Measurements from ENCODE around the gene RYR2.

DNA sequence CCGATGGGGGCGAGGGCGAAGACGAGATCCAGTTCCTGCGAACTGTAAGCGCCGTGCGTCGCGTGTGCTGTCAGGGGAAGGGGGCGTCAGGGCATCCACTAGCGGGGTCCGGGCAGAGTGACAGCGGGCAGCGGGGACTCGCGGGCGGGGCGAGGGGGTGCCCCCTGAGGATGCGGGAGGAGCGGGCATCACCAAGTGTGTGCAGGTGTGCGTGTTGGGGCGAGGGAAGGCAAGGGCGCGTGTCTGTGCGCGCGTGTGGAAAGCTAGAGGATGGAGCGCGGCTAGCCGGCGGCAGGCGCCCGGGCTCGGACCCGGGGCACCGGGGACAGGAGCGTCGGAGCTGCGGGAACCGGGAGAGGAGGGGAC lies 525 bp downstream of the RYR2 start:
- TF ChIP-seq, protein P1, sequence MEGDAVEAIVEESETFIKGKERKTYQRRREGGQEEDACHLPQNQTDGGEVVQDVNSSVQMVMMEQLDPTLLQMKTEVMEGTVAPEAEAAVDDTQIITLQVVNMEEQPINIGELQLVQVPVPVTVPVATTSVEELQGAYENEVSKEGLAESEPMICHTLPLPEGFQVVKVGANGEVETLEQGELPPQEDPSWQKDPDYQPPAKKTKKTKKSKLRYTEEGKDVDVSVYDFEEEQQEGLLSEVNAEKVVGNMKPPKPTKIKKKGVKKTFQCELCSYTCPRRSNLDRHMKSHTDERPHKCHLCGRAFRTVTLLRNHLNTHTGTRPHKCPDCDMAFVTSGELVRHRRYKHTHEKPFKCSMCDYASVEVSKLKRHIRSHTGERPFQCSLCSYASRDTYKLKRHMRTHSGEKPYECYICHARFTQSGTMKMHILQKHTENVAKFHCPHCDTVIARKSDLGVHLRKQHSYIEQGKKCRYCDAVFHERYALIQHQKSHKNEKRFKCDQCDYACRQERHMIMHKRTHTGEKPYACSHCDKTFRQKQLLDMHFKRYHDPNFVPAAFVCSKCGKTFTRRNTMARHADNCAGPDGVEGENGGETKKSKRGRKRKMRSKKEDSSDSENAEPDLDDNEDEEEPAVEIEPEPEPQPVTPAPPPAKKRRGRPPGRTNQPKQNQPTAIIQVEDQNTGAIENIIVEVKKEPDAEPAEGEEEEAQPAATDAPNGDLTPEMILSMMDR (IDR thresholded peaks at IDR 0.05), result no peak
- no peak for TF ChIP-seq POLR2A (IDR thresholded peaks at IDR 0.05)

Data from breast epithelium (tissue), 3 donors.